HL-60/S4 treated with retinoic acid at 250 ng/mL for 4 days and 3 days (cell line): ENCODE results near the gene SLC7A14.

Experiments used
- in situ Hi-C: fragments of 300-500 bp; cut with MboI; formaldehyde crosslinking; loops from 2 replicates; pipeline ENCODE4 v1.7.0; 2022; ENCODE audit warnings: low sequenced_read_pairs

Gene SLC7A14

DNA sequence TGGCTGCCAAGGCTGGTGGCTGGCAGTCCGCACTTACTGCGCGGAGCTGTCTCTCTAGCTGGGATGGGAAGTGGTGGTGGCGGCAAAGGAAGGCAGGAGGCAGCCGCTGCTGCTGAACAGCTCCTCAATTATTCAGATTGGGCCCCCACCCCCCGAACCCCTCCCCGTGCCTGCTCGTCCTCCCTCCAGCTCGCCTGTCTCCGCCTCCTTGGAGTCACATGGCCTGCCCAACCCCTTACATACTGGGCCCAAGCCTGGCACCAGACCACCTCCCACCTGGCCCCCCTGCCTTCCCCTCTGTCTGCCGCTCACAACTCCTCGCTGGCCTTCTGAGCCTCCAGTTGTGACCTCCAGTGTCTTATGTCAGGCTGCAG is at the start of gene SLC7A14:
Gene SLC7A14 (minus strand): TSS at position 139 of the 374 bp plus-strand sequence. CDS start 59,139 bp downstream, outside the sequence.
- in situ Hi-C loops = no loop called here

DNA sequence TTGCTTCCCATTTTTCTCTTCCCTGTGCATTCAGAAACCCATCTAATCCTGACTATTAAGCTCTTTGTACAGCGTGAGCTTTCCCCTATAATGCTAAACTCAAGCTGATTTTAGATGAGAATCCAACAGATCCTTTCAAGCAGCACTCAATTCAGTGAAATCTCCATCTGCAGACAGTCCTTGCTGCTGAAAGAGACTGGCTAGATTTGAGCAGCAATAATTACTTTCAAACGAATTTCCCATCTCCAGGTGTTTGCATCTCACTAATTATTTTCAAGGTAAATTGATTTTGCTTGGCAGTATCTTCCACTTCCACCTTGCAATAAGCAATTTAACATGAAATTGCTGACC is 49.5 kb upstream of the SLC7A14 start:
- in situ Hi-C loops = no loop called here

DNA sequence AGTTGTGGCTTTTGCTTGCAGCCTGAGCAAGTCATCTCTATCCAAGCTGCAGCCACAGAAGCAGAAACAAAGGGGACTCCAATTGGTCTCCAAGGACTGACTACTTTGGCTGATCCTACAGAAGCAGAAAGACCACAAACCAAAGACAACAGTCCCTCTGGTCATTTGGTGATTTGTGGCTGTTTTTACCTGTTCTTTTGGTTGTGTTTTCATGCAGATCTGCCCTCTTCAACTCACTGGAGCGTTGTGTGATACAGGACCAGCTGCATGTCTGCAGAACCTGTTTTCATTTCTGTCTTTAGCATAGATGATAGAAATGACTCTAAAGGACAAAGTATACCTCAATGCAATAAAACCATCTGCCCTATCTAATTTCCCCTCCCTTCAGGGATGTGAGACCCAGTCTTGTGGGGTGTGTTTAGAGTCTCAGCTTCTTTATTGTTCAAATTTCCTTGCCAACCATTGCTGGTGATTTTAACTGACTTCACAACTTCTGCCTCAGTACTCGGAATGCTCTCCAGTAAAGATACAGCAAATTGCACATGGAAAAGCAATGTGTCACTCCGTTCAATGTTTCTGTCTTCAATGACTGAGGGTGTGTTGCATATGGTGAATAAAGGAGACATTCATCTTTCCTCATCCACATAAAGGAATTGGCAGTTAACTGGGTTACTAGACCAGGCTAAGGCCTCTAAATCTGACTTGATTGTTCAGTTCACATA is 48.9 kb upstream of the SLC7A14 start:
- in situ Hi-C loops = no loop called here

DNA sequence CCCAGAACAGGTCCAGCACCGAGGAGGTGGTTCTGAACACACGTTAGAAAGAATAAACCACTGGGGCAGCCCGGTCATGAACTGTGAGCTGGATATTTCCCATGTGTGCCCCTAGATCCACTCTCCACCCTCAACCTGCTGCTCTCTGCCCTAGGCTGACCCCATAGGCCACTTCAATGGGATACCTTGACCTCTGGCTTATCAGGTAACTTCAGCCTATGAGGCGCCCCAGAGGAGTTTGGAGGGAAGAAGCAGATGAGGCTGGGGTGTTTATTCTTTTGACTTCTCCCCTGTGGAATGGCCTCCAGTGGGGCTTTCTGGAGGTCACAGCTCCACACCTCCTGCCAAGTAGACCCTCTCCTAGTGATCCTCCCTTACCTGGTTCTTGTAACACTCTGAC is 47.7 kb upstream of the SLC7A14 start:
- in situ Hi-C loops = no loop called here

DNA sequence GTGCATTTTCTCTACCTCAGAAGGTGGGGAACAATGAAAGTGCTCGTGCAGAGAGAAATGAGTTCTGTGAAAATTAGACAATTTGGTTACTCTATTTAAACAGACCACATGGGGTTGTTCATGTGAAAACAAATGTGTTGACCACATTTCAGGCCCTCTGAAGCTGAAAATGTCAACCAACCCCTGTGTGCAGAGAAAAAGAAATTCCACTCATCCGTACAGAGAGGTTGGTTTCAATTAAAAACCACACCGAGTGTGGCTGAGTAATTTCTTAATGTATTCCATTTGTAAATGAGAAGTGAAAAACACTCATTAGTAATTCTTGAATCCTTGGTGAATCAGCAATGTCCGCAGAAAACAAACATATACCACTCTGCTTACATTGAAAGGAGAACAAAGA is 46.9 kb upstream of the SLC7A14 start:
- in situ Hi-C loops = no loop called here

DNA sequence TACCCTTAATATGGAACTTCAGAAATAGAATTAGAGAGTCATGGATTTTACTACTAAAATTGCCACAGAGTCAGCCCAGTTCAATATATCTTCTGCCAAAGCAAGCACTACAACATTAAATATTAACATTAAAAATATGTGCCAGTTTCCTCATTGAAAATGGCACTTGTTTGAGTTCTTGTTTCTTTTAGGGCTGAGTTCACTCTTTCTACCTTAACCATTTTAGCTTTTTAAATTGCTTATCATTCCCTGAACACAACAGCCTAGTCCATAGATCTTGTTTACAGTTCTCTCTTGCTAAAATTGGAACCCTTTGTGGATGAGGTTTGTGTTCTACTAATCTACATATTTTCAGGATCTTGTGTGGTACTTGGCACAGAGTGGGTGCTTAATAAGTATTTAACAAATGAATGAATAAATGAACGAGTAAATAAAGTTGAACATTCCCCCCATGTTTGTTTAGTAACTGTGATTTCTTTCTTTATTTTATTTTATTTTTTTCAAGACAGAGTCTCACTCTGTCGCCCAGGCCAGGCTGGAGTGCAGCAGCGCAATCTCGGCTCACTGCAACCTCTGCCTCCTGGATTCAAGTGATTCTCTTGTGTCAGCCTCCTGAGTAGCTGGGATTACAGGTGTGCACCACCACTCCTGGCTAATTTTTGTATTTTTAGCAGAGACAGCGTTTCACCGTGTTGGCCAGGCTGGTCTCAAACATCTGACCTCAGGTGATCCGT is 46.0 kb upstream of the SLC7A14 start:
- in situ Hi-C loops = no loop called here

DNA sequence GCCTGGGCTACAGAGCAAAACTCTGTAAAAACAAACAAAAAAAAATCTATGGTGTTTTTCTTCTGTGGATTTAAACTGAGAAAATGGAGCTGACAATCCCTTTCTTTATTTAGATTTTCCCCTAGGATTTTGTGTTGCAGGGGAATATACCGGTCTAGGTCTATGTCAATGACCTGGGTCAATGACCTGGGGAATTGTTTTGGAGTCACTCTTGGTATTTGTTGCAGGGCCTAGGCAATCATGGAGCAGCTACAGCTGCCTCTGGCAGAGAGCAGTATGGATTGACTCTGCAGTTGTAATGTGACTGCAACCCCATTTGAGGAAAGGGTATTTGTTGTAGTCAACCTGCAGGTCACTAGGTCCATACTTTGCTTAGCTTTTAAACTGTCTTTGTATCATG is 37.6 kb upstream of the SLC7A14 start:
- in situ Hi-C loops = no loop called here

DNA sequence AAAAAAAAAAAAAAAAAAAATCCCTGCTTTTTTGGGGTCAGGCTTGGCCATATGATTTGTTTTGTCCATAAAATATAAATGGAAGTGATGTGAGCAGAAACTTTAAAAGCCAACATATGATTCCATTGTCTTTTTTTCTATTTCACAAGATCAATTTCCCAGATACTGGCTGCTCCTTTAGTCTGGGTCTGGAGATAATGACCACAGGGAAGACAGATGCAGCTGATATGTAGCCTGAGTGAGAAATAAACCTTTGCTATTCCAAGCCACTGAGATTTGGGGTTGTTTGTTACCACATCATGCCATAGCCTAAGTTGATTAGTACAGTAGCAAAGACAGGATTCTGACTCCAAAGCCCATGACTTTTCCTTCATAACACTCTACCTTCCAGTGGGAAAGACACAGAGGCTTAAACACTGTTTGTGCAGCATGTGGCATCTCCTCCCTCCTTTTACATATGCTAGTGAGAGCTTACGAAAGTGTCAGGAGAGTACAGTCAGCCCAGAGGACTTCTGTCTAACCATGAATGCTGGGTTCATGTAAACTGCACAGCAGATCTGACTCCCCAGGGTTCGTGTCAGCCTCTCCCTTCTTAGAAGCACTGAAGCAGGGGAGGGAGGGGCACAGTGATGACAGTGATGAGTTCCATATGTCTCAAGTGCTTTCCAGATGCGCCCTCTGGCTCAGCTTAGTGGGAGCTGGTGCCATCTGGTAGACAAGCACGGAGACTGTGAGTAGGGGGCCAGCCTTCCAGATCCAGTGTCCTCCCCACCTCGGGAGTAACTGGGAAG is 36.7 kb upstream of the SLC7A14 start:
- in situ Hi-C loops = no loop called here

DNA sequence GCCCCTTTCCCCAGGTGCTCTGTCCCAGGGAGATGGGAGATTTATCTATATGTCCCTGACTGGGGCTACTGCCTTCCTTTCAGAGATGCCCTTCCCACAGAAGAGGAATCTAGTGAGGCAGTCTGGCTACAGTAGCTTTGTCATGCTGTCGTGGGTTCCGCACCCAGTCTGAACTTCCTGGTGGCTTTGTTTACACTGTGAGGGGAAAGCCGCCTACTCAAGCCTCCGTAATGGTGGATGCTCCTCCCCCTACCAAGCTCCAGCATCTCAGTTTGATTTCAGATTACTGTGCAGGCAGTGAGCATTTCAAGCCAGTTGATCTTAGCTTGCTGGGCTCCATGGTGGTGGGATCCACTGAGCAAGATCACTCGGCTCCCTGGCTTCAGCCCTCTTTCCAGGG is 35.4 kb upstream of the SLC7A14 start:
- in situ Hi-C loops = no loop called here

DNA sequence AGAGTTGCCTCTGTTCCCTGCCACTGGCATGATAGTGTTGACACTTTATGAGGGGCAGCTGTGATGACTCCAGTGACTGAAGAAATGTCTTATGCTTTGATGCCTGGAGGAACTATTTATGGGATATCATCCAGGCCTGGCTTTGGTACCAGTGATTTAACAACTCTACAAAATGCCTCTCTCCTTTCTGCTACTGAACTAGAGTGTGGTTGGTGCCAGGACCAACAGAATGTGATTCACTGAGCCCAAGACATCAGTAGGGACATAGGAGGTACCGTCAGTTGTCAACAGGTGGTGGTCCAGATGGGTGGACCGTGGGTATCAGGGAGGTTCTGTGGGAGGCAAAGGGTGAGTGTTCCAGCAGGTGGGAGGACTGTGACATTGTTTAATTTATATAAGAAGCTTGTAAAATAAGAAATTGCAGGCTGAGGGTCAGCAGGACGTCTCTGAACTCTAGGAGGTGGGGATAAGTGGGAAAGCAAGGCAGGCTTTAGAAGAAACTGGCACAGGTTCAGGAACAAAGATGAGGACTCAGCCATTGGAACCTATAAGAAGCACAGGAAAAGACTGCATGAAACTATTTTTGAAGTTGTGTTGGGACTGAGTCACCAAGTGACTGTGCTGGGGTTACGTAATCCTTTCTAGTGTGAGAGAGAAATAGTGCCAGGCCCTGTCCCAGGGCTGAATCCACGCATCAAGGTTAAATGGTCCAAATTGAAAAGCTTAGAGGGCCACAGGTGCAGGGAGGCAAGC is 28.5 kb upstream of the SLC7A14 start:
- in situ Hi-C loops = no loop called here

DNA sequence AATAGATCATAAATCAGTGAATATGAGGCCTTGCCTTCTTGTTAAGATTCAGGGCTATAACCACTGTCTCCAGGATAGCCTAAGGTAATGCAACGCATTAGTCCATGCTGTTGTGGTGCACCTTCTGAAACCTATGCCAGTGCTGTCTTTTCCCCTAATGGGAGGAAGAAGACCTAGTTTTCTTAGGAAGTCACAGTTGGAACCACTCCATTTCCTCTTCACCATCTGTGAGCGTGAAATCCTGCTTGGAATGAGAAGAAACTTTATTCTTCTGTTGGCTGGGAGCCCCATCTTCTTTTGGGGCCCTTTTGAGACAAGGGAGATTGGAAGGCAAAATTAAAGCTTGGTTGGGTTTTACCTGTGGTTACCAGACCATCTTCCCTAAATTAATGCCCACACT is 25.9 kb upstream of the SLC7A14 start:
- in situ Hi-C loops = no loop called here

DNA sequence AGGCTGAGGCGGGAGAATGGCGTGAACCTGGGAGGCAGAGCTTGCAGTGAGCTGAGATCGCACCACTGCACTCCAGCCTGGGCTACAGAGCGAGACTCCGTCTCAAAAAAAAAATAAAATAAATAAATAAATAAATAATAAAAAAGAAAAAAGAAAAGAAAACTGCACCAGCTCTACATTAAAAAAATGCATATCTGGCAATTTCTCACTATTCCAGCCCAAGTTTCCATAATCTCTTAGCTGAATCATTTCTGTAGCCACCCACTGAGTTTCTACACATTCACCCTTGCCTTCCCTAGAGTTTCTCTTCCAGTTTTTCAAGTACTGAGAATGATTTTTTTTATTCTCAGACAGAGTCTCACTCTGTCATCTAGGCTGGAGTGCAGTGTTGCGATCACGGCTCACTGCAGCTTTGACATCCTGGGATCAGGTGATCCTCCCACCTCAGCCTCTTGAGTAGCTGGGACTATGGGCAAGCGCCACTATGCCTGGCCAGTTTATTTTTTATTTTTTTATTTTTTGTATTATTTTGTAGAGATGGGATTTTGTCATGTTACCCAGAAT is 24.5 kb upstream of the SLC7A14 start:
- in situ Hi-C loops = no loop called here

DNA sequence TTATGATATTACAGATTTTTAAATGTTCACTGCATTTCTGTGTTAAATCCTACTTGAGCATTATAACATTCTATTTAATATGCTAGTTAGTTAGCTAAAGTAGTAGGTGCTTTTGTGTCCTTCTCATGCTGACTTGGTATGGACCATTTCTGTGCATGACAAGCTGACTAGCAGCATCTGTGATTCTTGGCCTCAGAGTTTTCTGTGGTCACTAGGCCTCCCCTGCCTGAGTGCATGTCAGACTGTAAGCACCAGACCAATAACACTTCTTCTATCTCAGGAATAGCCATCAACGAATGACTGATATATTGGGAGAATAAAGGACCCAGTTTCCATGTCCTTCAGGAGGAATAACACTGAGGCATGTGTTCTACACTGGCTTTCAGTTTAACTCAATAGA is 22.6 kb upstream of the SLC7A14 start:
- in situ Hi-C loops = no loop called here

DNA sequence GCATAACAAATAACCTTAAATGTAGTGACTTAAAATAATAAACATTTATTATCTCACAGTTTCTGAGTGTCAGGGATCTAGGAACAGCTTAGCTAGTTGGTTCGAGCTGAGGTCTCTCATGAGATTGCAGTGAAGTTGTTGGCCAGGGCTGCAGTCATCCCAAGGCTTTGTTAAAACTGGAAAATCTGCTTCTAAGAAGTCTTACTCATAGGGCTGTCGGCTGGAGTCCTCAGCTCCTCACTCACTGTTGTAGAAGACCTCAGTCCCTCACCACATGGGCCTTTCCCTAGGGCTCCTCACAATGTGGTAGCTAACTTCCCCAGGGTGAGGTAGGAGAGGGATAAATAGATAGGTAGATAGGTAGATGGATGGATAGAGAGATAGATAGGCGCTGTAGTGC is 20.8 kb upstream of the SLC7A14 start:
- in situ Hi-C loops = no loop called here

DNA sequence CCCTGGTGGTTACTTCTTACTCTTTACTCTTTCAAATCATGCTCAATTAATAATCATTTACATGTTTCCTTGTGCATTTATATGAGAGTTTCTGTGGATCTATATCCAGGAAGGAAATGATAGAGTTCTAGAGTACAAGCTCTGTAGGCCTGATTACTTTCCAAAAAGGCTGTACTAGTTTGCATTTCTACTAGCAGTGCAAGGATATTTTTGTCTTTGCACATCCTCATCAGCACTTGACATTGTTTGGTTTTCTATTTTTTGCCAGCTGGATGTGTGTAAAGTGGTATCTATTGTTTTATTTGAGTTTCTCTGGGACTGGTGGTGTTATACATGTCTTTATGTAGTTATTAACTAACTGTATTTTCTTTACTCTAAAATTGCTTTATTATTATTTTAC is 19.6 kb upstream of the SLC7A14 start:
- in situ Hi-C loops = no loop called here

DNA sequence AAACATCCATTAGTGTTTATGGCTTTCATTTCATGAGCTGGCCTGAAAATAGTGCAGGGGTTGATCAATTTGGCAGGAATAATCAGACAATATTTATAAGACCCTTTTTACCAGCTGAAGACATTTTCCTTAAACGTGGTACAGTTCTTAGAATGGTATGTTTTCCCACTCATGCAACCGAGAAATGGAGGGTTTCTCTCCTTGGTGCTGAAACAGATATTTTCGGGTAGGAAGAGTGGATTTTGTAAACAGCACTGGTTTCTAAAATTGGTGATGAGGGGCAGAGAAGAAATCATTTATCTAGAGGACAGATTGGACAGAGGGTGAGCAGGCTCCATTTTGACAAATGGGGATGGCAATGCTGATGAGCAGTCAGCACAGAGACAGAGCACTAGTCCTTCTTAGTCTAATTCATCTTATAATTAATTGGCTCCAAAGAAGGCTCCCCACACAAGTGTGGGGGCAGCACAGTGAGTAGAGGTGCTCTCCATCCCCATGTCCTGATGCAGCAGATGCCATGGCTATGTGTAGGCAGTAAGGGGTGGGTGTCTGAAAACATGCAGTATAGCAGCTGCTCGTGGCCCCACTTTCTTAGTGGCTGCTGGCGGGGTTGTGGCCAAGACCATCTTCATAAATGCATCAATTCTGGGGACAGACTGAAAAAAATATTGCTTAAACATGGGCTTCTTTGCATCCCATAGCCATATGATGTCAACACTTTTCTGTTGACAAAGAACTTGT is 18.1 kb upstream of the SLC7A14 start:
- in situ Hi-C loops = no loop called here

DNA sequence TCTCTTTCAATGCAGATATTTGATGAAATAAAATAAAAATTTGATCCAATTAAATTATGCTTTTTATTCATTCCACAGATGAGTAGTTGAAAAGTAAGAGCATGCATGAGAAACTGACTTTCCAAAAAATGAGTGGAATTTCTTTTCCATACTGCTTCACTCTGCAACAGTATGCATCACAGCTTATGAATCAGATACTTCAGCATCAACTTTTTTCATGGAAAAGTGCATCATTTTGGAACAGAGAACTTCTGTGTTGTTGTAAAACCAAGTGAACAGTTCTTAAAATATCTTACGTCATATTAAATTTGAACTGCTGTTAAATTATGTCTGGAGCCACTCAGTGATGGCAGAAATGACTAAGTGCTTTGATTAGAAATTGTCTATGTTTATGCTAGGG is 16.7 kb upstream of the SLC7A14 start:
- in situ Hi-C loops = no loop called here

DNA sequence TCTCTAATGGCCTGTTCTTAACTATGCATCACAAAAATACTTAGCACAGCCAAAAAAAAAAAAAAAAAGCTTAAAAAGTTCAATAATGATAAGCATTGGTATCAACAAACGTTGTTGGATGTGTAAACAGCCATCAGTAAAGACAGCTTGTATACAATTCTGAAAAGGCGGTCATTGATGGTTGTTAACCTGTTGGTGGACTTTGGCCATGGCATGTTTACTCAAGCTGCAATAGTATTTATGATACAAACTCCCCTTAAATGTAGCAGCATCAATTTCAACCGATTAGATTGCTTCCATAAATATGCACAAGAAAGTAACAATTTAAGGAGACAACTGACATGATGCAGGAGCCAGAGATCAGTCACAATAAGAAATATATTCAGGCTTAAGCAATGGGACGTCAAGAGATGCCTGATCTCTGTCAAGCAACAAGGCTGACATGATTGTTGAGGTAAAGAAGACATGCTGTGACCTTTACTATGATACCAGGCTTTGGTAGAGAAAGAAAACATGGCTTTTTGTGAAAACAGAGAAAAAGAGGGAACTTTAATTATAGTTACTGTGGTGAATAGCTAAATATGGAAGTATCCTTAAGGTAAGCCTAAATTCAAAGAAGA is 14.2 kb upstream of the SLC7A14 start:
- in situ Hi-C loops = no loop called here

DNA sequence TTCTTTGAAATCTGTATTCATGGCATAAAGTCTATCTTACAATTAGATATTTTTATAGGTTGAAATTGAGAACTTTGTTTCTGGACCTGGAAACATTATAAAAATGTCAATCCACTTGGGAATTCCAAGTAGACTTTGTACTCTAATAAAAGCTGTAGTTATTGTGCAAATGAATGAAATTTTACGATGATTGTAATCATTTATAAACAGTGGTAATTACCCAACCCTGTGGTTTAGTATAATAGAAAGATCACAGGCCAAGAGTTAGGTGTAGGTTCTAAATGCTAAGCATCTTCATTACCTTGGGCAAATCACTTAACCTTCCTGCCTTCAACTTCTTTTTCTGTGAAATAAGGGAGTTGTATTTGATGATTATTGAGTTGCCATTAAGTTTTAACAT is 13.2 kb upstream of the SLC7A14 start:
- in situ Hi-C loops = no loop called here

DNA sequence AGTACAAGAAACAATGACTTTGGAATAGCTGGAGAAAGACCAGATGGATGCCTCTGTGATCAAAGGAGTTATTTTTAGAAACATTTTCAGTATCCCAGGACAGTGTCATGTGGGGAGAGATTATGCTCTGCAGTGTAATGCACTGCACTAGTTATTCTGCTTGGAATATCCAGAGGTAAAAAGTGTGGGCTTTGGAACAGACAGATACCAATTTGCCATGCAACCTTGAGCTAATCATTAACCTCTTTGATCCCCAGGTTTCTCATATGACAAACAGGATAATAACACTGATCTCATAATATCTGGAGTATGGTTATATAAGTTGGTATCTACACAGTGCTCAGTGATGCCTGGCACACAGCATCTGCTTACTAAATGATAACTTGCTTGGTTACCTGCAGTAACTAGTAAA is 12.2 kb upstream of the SLC7A14 start:
- in situ Hi-C loops = no loop called here
